Transverse colon (tissue), 4 donors: ENCODE measurements around the gene DDX11.
"Not testable (repeated sequence)": the region's sequence is repeated elsewhere in the genome, so short reads cannot be mapped to it uniquely, and the experiment has no call there.

ENCODE experiments used
- POLR2AphosphoS5 ChIP-seq, 3 donors: sonication (generic); formaldehyde crosslinking; IDR thresholded peaks; one replicate each; pipeline ENCODE4 v1.6.1; 2016; ENCODE audit warnings: antibody characterized with exemption in 3 of 3
- TF ChIP-seq, protein P1 (sequence below), 5 experiments: fragments of 200-600 bp in 3 of 5; fragments of 450-650 bp in 2 of 5; sonication (generic) in 3 of 5; IDR thresholded peaks; 1 replicate in 2 of 5; 2 replicates in 3 of 5; pipeline ENCODE4 v1.5.1; 2016 to 2017; ENCODE audit warnings: antibody characterized with exemption in 5 of 5, inconsistent platforms in 3 of 5, mild to moderate bottlenecking in 2 of 5, moderate library complexity in 1 of 5

- TF ChIP-seq POLR2AphosphoS5 (IDR thresholded peaks at IDR 0.05) = not testable (repeated sequence)
- TF ChIP-seq, protein P1, sequence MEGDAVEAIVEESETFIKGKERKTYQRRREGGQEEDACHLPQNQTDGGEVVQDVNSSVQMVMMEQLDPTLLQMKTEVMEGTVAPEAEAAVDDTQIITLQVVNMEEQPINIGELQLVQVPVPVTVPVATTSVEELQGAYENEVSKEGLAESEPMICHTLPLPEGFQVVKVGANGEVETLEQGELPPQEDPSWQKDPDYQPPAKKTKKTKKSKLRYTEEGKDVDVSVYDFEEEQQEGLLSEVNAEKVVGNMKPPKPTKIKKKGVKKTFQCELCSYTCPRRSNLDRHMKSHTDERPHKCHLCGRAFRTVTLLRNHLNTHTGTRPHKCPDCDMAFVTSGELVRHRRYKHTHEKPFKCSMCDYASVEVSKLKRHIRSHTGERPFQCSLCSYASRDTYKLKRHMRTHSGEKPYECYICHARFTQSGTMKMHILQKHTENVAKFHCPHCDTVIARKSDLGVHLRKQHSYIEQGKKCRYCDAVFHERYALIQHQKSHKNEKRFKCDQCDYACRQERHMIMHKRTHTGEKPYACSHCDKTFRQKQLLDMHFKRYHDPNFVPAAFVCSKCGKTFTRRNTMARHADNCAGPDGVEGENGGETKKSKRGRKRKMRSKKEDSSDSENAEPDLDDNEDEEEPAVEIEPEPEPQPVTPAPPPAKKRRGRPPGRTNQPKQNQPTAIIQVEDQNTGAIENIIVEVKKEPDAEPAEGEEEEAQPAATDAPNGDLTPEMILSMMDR (IDR thresholded peaks at IDR 0.05) = not testable (repeated sequence)
These were observed 2.5 kb downstream of the DDX11 start for GRCh38 chr12:31076150-31076549.
